HepG2 (cell line): ENCODE results near the gene PHF5A. TPM values are rescaled to one million over a fixed set of nuclear protein-coding genes. Genes with fewer than 3 reads are reported as not detected.

ENCODE experiments used
- ATF7-NPFF ChIP-seq: sonication (generic); formaldehyde crosslinking; IDR thresholded peaks from 2 replicates; pipeline ENCODE4 v1.8.1; 2023; ENCODE audit warnings: mild to moderate bottlenecking, low read depth, missing genetic modification reagents, moderate library complexity
- BRD4 ChIP-seq: sonication (generic); formaldehyde crosslinking; IDR thresholded peaks from 2 replicates; pipeline ENCODE4 v1.4.0; 2020; ENCODE audit warnings: missing genetic modification reagents
- CBX2 ChIP-seq, 2 experiments: fragments of 200-600 bp in 1 of 2; sonication (generic); formaldehyde crosslinking in 1 of 2; IDR thresholded peaks; 2 replicates each; pipeline versions ENCODE4 v1.7.0 to v1.8.1; 2018 to 2022; ENCODE audit warnings: low read depth in 2 of 2, low read length in 1 of 2, mild to moderate bottlenecking in 1 of 2, missing genetic modification reagents in 1 of 2
- CC2D1A ChIP-seq: sonication (generic); formaldehyde crosslinking; IDR thresholded peaks from 2 replicates; pipeline ENCODE4 v1.8.1; 2023; ENCODE audit warnings: mild to moderate bottlenecking, missing genetic modification reagents
- DR1 ChIP-seq: sonication (generic); formaldehyde crosslinking; IDR thresholded peaks from 2 replicates; pipeline ENCODE4 v1.8.0; 2021; ENCODE audit warnings: mild to moderate bottlenecking, missing genetic modification reagents, inconsistent platforms
- HMG20A ChIP-seq: IDR thresholded peaks from 2 replicates; pipeline ENCODE4 v1.6.1; 2016; ENCODE audit warnings: borderline replicate concordance
- MAZ ChIP-seq, 2 experiments: sonication (generic) in 1 of 2; formaldehyde crosslinking in 1 of 2; IDR thresholded peaks; 2 replicates each; pipeline versions ENCODE4 v1.5.0 to v1.6.1; 2012 to 2020; ENCODE audit warnings: low read depth in 2 of 2, mild to moderate bottlenecking in 2 of 2, borderline replicate concordance in 1 of 2, improper control_type of control experiment in 1 of 2, low read length in 1 of 2, missing genetic modification reagents in 1 of 2, moderate library complexity in 1 of 2
- NR2F6 ChIP-seq, 2 experiments: IDR thresholded peaks; 2 replicates each; pipeline ENCODE4 v1.6.1; 2016; ENCODE audit warnings: antibody characterized with exemption in 1 of 2, mild to moderate bottlenecking in 1 of 2
- PHF21A ChIP-seq: sonication (generic); formaldehyde crosslinking; IDR thresholded peaks from 2 replicates; pipeline ENCODE4 v1.5.0; 2020; ENCODE audit warnings: mild to moderate bottlenecking, missing genetic modification reagents
- SMAD1 ChIP-seq: sonication (generic); formaldehyde crosslinking; IDR thresholded peaks from 2 replicates; pipeline ENCODE4 v1.4.0; 2020; ENCODE audit warnings: missing genetic modification reagents, low read depth, mild to moderate bottlenecking, borderline replicate concordance
- ZNF121 ChIP-seq: sonication (generic); formaldehyde crosslinking; IDR thresholded peaks from 2 replicates; pipeline ENCODE4 v1.5.0; 2020; ENCODE audit warnings: mild to moderate bottlenecking, missing genetic modification reagents
- ZNF75D ChIP-seq: sonication (generic); formaldehyde crosslinking; IDR thresholded peaks from 2 replicates; pipeline ENCODE4 v1.8.1; 2023; ENCODE audit warnings: missing genetic modification reagents, mild to moderate bottlenecking, borderline replicate concordance
- ZNF850 ChIP-seq: sonication (generic); formaldehyde crosslinking; conservative IDR thresholded peaks from 2 replicates; pipeline ENCODE4 v1.9.0; 2021; ENCODE audit warnings: mild to moderate bottlenecking, missing genetic modification reagents
- polyA plus RNA-seq, 8 experiments: library from polyadenylated mRNA; depleted of rRNA in 3 of 8; stranded (reverse) in 7 of 8; unstranded in 1 of 8; fragments of >200 nt; fragmentation: Illumina TruSeq in 4 of 8; extraction: Trizol in 4 of 8; gene quantifications; 2 replicates each; pipeline versions ENCODE4 v1.2.1 to v1.2.3, GENCODE V29; 2011 to 2016; ENCODE audit warnings: low read depth in 4 of 8, missing spikeins in 1 of 8, mixed read lengths in 1 of 8; ENCODE audit not compliant: insufficient read depth in 1 of 8
- total RNA-seq, 5 experiments: library from RNA; depleted of rRNA; stranded (reverse); fragments of >200 nt; fragmentation: Illumina TruSeq; extraction: Trizol; gene quantifications; 2 replicates each; pipeline ENCODE4 v1.2.3, GENCODE V29; 2016; ENCODE audit warnings: low read depth in 1 of 5
- TF ChIP-seq, protein P1 (sequence below): sonication (generic); formaldehyde crosslinking; conservative IDR thresholded peaks from 2 replicates; pipeline ENCODE4 v1.8.1; 2023; ENCODE audit warnings: missing genetic modification reagents
- TF ChIP-seq, protein P2 (sequence below): sonication (generic); formaldehyde crosslinking; IDR thresholded peaks from 2 replicates; pipeline ENCODE4 v1.4.0; 2020; ENCODE audit warnings: missing genetic modification reagents
- TF ChIP-seq, protein P3 (sequence below): sonication (generic); formaldehyde crosslinking; IDR thresholded peaks from 2 replicates; pipeline ENCODE4 v1.8.0; 2022; ENCODE audit warnings: missing genetic modification reagents, mild to moderate bottlenecking, borderline replicate concordance
- TF ChIP-seq, protein P4 (sequence below): sonication (generic); formaldehyde crosslinking; IDR thresholded peaks from 2 replicates; pipeline ENCODE4 v1.4.0; 2020; ENCODE audit warnings: missing genetic modification reagents
- TF ChIP-seq, protein P5 (sequence below): sonication (generic); formaldehyde crosslinking; conservative IDR thresholded peaks from 2 replicates; pipeline ENCODE4 v1.8.0; 2022; ENCODE audit warnings: mild to moderate bottlenecking, moderate library complexity, missing genetic modification reagents

PHF5A gene
- total and polyA plus RNA-seq, 2 of the 13 experiments (the other 11 are each of a cell fraction or from before 2014, with no cell fraction given), result 56.6 to 105 TPM

DNA sequence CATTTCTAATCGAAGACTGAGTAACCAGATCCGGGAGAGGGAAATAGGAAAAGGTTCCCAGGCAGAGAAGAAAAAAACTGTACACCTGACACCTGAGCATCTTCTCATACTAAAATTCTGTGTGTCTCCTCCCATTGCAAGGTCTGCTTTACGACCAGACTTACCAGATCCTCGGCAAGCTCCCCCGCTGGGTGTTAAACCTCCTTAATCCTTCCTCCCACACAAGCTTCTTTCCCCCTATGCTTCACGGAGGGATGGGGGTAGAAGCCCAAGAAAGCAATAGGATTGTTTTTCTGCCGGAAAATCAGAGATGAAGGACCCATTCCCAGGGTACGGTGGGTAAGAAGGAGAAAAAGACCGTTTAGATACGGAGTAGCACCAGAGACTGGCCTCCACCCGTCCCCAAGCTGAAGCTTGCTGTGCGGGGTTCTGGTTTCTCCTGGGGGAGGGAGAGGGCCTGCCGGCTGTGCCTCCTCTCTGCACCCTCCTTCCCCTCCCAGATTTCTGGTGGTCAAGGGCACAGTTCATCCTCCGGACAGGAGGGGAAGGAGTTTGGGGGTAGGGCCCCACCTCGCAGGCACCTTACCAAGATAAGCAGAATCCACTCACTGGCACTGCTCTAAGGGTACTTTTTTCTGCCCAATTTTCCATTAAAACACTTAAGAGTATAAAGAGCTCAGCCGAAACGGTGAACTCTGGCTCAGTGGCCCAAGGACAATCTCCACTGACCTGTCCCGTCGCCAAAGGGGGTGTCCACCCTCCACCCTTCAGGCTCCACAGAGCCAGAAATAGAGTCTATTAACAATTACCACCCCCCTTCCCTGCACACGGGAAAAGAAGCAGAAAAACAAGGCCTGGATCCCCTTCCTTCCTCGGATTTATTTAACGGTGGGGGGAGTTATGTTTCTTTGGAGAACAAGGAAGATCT lies 23.1 kb downstream of the PHF5A start (continued):
- TF ChIP-seq, protein P1, sequence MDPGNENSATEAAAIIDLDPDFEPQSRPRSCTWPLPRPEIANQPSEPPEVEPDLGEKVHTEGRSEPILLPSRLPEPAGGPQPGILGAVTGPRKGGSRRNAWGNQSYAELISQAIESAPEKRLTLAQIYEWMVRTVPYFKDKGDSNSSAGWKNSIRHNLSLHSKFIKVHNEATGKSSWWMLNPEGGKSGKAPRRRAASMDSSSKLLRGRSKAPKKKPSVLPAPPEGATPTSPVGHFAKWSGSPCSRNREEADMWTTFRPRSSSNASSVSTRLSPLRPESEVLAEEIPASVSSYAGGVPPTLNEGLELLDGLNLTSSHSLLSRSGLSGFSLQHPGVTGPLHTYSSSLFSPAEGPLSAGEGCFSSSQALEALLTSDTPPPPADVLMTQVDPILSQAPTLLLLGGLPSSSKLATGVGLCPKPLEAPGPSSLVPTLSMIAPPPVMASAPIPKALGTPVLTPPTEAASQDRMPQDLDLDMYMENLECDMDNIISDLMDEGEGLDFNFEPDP (CRISPR knock-in tag), result no peak
- TF ChIP-seq ZNF121 (CRISPR knock-in tag), result peak; percentile 61; the same call in 1 of the 2 replicates
- 0 out of 2 replicates have a peak, but pooled peaks have one; percentile 31 for TF ChIP-seq ATF7-NPFF (CRISPR knock-in tag)
- no peak for TF ChIP-seq CC2D1A (CRISPR knock-in tag)
- TF ChIP-seq, protein P2, sequence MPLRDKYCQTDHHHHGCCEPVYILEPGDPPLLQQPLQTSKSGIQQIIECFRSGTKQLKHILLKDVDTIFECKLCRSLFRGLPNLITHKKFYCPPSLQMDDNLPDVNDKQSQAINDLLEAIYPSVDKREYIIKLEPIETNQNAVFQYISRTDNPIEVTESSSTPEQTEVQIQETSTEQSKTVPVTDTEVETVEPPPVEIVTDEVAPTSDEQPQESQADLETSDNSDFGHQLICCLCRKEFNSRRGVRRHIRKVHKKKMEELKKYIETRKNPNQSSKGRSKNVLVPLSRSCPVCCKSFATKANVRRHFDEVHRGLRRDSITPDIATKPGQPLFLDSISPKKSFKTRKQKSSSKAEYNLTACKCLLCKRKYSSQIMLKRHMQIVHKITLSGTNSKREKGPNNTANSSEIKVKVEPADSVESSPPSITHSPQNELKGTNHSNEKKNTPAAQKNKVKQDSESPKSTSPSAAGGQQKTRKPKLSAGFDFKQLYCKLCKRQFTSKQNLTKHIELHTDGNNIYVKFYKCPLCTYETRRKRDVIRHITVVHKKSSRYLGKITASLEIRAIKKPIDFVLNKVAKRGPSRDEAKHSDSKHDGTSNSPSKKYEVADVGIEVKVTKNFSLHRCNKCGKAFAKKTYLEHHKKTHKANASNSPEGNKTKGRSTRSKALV (CRISPR knock-in tag), result no peak
- TF ChIP-seq, protein P3, sequence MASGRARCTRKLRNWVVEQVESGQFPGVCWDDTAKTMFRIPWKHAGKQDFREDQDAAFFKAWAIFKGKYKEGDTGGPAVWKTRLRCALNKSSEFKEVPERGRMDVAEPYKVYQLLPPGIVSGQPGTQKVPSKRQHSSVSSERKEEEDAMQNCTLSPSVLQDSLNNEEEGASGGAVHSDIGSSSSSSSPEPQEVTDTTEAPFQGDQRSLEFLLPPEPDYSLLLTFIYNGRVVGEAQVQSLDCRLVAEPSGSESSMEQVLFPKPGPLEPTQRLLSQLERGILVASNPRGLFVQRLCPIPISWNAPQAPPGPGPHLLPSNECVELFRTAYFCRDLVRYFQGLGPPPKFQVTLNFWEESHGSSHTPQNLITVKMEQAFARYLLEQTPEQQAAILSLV (CRISPR knock-in tag), result no peak
- TF ChIP-seq BRD4 (CRISPR knock-in tag), result no peak
- no peak for TF ChIP-seq MAZ (IDR thresholded peaks at IDR 0.05; ENCODE audit: borderline replicate concordance, low read depth, low read length)
- TF ChIP-seq MAZ (CRISPR knock-in tag; IDR thresholded peaks at IDR 0.05; ENCODE audit: low read depth), result no peak
- TF ChIP-seq PHF21A (CRISPR knock-in tag), result no peak
- no peak for TF ChIP-seq SMAD1 (CRISPR knock-in tag)
- 0 out of 2 replicates have a peak, but pooled peaks have one; percentile 14 for TF ChIP-seq NR2F6 (IDR thresholded peaks at IDR 0.05)
- TF ChIP-seq NR2F6 (CRISPR knock-in tag; IDR thresholded peaks at IDR 0.05), result no peak
- 0 out of 2 replicates have a peak, but pooled peaks have one; percentile 2 for TF ChIP-seq ZNF850 (CRISPR knock-in tag)
- no peak for TF ChIP-seq HMG20A (CRISPR knock-in tag)
- TF ChIP-seq CBX2 (IDR thresholded peaks at IDR 0.05; ENCODE audit: low read depth, low read length), result no peak
- no peak for TF ChIP-seq CBX2 (CRISPR knock-in tag; IDR thresholded peaks at IDR 0.05; ENCODE audit: low read depth)
- TF ChIP-seq, protein P4, sequence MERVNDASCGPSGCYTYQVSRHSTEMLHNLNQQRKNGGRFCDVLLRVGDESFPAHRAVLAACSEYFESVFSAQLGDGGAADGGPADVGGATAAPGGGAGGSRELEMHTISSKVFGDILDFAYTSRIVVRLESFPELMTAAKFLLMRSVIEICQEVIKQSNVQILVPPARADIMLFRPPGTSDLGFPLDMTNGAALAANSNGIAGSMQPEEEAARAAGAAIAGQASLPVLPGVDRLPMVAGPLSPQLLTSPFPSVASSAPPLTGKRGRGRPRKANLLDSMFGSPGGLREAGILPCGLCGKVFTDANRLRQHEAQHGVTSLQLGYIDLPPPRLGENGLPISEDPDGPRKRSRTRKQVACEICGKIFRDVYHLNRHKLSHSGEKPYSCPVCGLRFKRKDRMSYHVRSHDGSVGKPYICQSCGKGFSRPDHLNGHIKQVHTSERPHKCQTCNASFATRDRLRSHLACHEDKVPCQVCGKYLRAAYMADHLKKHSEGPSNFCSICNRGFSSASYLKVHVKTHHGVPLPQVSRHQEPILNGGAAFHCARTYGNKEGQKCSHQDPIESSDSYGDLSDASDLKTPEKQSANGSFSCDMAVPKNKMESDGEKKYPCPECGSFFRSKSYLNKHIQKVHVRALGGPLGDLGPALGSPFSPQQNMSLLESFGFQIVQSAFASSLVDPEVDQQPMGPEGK (CRISPR knock-in tag), result peak; percentile 31; the same call in 1 of the 2 replicates
- TF ChIP-seq DR1 (CRISPR knock-in tag), result 0 out of 2 replicates have a peak, but pooled peaks have one; percentile 19
- no peak for TF ChIP-seq ZNF75D (CRISPR knock-in tag)
- TF ChIP-seq, protein P5, sequence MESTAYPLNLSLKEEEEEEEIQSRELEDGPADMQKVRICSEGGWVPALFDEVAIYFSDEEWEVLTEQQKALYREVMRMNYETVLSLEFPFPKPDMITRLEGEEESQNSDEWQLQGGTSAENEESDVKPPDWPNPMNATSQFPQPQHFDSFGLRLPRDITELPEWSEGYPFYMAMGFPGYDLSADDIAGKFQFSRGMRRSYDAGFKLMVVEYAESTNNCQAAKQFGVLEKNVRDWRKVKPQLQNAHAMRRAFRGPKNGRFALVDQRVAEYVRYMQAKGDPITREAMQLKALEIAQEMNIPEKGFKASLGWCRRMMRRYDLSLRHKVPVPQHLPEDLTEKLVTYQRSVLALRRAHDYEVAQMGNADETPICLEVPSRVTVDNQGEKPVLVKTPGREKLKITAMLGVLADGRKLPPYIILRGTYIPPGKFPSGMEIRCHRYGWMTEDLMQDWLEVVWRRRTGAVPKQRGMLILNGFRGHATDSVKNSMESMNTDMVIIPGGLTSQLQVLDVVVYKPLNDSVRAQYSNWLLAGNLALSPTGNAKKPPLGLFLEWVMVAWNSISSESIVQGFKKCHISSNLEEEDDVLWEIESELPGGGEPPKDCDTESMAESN (CRISPR knock-in tag), result no peak
